ENCODE results near the gene PRDX5.

The PRDX5 gene

GRCh38 chr11:64318766-64319761, 1.1 kb downstream of the PRDX5 start:
- Histone ChIP-seq H3K23ac (ENCODE audit: low read depth, low read length, poor library complexity) (no peak overlapping the region), H3K36me3 (replicated peaks in 1 of 2; ENCODE audit: control insufficient read depth in 2 of 2, insufficient read depth in 2 of 2, low read length in 2 of 2) (peaks cover 18 to 42% of the 10 kb centered on the region in 2 donors), H3K14ac (ENCODE audit: low read length) (no peak overlapping the region), H2AK5ac (ENCODE audit: low read depth, low read length) (peak overlapping the region; percentile 2), H3K4me1 (ENCODE audit: control insufficient read depth in 2 of 2, insufficient read depth in 1 of 2, low read depth in 1 of 2, low read length in 2 of 2) (peaks cover 9 to 16% of the 10 kb centered on the region in 2 donors), H3K9me3 (replicated peaks in 1 of 2; ENCODE audit: control insufficient read depth in 2 of 2, insufficient read depth in 1 of 2, low read depth in 1 of 2, low read length in 2 of 2) (peaks cover 0 to 2% of the 10 kb centered on the region in 2 donors), H3K79me1 (ENCODE audit: low read depth, low read length) (peaks cover 21% of the 10 kb centered on the region), H2BK15ac (ENCODE audit: low read length) (peak overlapping the region; percentile 19), H3K9ac (ENCODE audit: low read depth, low read length, poor library complexity) (no peak overlapping the region), H3K4ac (ENCODE audit: low read length) (no peak overlapping the region), H3K27me3 (ENCODE audit: control insufficient read depth in 3 of 3, insufficient read depth in 3 of 3, low read depth in 1 of 3, low read length in 3 of 3) (no peaks in the 10 kb centered on the region), H3K4me3 (ENCODE audit: low read length in 2 of 2) (peak overlapping the region; percentile 72 to 95), H3K4me2 (ENCODE audit: insufficient read depth, low read length, poor library complexity, severe bottlenecking) (peak overlapping the region; percentile 79), H3K18ac (ENCODE audit: low read length) (peak overlapping the region; percentile 27), H3K27ac (replicated peaks; ENCODE audit: low read length) (no peak overlapping the region), H2BK120ac (ENCODE audit: low read depth, low read length) (no peak overlapping the region), H2AFZ (ENCODE audit: low read length) (peak overlapping the region; percentile 77), H2BK12ac (ENCODE audit: low read length) (no peak overlapping the region), H2BK5ac (ENCODE audit: low read length) (no peak overlapping the region), H4K8ac (ENCODE audit: low read depth, low read length) (no peak overlapping the region), H4K91ac (ENCODE audit: low read depth, low read length, poor library complexity) (no peak overlapping the region)
- no peak for DNase-seq (ENCODE audit: low spot score)
- no CpG with 5 or more reads among the region's 19 CpGs for WGBS, 2 donors (ENCODE audit: extremely low coverage in 2 of 2, insufficient read length in 2 of 2, insufficient replicate concordance in 1 of 2)

DNA sequence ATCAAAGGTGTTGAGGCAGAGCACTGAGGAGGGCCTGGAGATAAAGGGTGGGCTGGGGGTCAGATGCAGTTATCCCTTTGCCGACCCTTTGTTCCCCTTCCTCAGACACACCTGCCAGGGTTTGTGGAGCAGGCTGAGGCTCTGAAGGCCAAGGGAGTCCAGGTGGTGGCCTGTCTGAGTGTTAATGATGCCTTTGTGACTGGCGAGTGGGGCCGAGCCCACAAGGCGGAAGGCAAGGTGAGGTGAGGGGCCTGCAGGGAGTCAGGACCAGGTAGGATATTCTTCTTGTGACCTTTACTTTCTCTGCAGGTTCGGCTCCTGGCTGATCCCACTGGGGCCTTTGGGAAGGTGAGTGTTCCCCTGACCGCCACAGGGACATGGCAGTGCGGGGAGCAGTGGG, 2.6 kb downstream of the PRDX5 start:
- Histone ChIP-seq H2BK15ac (ENCODE audit: low read length) (no peak overlapping the region), H4K91ac (ENCODE audit: low read depth, low read length, poor library complexity) (no peak overlapping the region), H3K36me3 (replicated peaks in 1 of 2; ENCODE audit: control insufficient read depth in 2 of 2, insufficient read depth in 2 of 2, low read length in 2 of 2) (peaks cover 8 to 28% of the 10 kb centered on the region in 2 donors), H3K4me2 (ENCODE audit: insufficient read depth, low read length, poor library complexity, severe bottlenecking) (no peak overlapping the region), H3K27me3 (ENCODE audit: control insufficient read depth in 3 of 3, insufficient read depth in 3 of 3, low read depth in 1 of 3, low read length in 3 of 3) (no peaks in the 10 kb centered on the region), H3K4me3 (ENCODE audit: low read length in 2 of 2) (no peak overlapping the region), H3K4me1 (ENCODE audit: control insufficient read depth in 2 of 2, insufficient read depth in 1 of 2, low read depth in 1 of 2, low read length in 2 of 2) (peaks cover 9 to 16% of the 10 kb centered on the region in 2 donors), H3K18ac (ENCODE audit: low read length) (no peak overlapping the region), H2BK12ac (ENCODE audit: low read length) (no peak overlapping the region), H4K8ac (ENCODE audit: low read depth, low read length) (no peak overlapping the region), H3K23ac (ENCODE audit: low read depth, low read length, poor library complexity) (no peak overlapping the region), H3K9ac (ENCODE audit: low read depth, low read length, poor library complexity) (no peak overlapping the region), H2BK5ac (ENCODE audit: low read length) (no peak overlapping the region), H3K27ac (replicated peaks; ENCODE audit: low read length) (no peak overlapping the region), H3K14ac (ENCODE audit: low read length) (no peak overlapping the region), H3K79me1 (ENCODE audit: low read depth, low read length) (peaks cover 15% of the 10 kb centered on the region), H3K4ac (ENCODE audit: low read length) (no peak overlapping the region), H3K9me3 (replicated peaks in 1 of 2; ENCODE audit: control insufficient read depth in 2 of 2, insufficient read depth in 1 of 2, low read depth in 1 of 2, low read length in 2 of 2) (no peaks in the 10 kb centered on the region), H2BK120ac (ENCODE audit: low read depth, low read length) (no peak overlapping the region), H2AFZ (ENCODE audit: low read length) (no peak overlapping the region), H2AK5ac (ENCODE audit: low read depth, low read length) (no peak overlapping the region)
- no CpG with 5 or more reads among the region's 7 CpGs for WGBS, 2 donors (ENCODE audit: extremely low coverage in 2 of 2, insufficient read length in 2 of 2, insufficient replicate concordance in 1 of 2)
- no peak for DNase-seq (ENCODE audit: low spot score)

- Histone ChIP-seq H4K8ac (ENCODE audit: low read depth, low read length) (no peak overlapping the region), H3K36me3 (replicated peaks in 1 of 2; ENCODE audit: control insufficient read depth in 2 of 2, insufficient read depth in 2 of 2, low read length in 2 of 2) (peaks cover 7 to 24% of the 10 kb centered on the region in 2 donors), H3K4ac (ENCODE audit: low read length) (no peak overlapping the region), H3K27ac (replicated peaks; ENCODE audit: low read length) (no peak overlapping the region), H3K18ac (ENCODE audit: low read length) (no peak overlapping the region), H2AK5ac (ENCODE audit: low read depth, low read length) (no peak overlapping the region), H2AFZ (ENCODE audit: low read length) (no peak overlapping the region), H2BK12ac (ENCODE audit: low read length) (no peak overlapping the region), H2BK15ac (ENCODE audit: low read length) (no peak overlapping the region), H3K4me3 (ENCODE audit: low read length in 2 of 2) (no peak overlapping the region), H3K14ac (ENCODE audit: low read length) (no peak overlapping the region), H2BK5ac (ENCODE audit: low read length) (no peak overlapping the region), H3K23ac (ENCODE audit: low read depth, low read length, poor library complexity) (no peak overlapping the region), H3K9me3 (replicated peaks in 1 of 2; ENCODE audit: control insufficient read depth in 2 of 2, insufficient read depth in 1 of 2, low read depth in 1 of 2, low read length in 2 of 2) (no peaks in the 10 kb centered on the region), H3K27me3 (ENCODE audit: control insufficient read depth in 3 of 3, insufficient read depth in 3 of 3, low read depth in 1 of 3, low read length in 3 of 3) (no peaks in the 10 kb centered on the region), H2BK120ac (ENCODE audit: low read depth, low read length) (no peak overlapping the region), H3K4me1 (ENCODE audit: control insufficient read depth in 2 of 2, insufficient read depth in 1 of 2, low read depth in 1 of 2, low read length in 2 of 2) (peaks cover 9 to 15% of the 10 kb centered on the region in 2 donors), H3K79me1 (ENCODE audit: low read depth, low read length) (peaks cover 13% of the 10 kb centered on the region), H4K91ac (ENCODE audit: low read depth, low read length, poor library complexity) (no peak overlapping the region), H3K4me2 (ENCODE audit: insufficient read depth, low read length, poor library complexity, severe bottlenecking) (no peak overlapping the region), H3K9ac (ENCODE audit: low read depth, low read length, poor library complexity) (no peak overlapping the region)
- no CpG with 5 or more reads among the region's 5 CpGs for WGBS, 2 donors (ENCODE audit: extremely low coverage in 2 of 2, insufficient read length in 2 of 2, insufficient replicate concordance in 1 of 2)
- no peak for DNase-seq (ENCODE audit: low spot score)
Measured at GRCh38 chr11:64321026-64321425, 3.1 kb downstream of the PRDX5 start.

DNA sequence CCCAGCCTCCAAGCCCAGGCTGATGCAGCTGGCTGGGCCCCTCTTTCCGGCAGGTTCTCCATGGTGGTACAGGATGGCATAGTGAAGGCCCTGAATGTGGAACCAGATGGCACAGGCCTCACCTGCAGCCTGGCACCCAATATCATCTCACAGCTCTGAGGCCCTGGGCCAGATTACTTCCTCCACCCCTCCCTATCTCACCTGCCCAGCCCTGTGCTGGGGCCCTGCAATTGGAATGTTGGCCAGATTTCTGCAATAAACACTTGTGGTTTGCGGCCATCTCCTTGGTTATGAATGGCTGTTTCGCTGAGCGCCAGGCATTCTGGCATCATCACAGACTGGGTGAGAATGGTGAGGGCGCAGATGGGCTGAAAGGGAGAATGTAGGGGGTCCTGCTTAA, 3.6 kb downstream of the PRDX5 start:
- Histone ChIP-seq H2BK120ac (ENCODE audit: low read depth, low read length) (no peak overlapping the region), H3K14ac (ENCODE audit: low read length) (no peak overlapping the region), H3K4ac (ENCODE audit: low read length) (no peak overlapping the region), H3K23ac (ENCODE audit: low read depth, low read length, poor library complexity) (no peak overlapping the region), H2BK12ac (ENCODE audit: low read length) (no peak overlapping the region), H4K91ac (ENCODE audit: low read depth, low read length, poor library complexity) (no peak overlapping the region), H2BK15ac (ENCODE audit: low read length) (no peak overlapping the region), H3K79me1 (ENCODE audit: low read depth, low read length) (peaks cover 9% of the 10 kb centered on the region), H3K36me3 (replicated peaks in 1 of 2; ENCODE audit: control insufficient read depth in 2 of 2, insufficient read depth in 2 of 2, low read length in 2 of 2) (peaks cover 6 to 22% of the 10 kb centered on the region in 2 donors), H3K4me1 (ENCODE audit: control insufficient read depth in 2 of 2, insufficient read depth in 1 of 2, low read depth in 1 of 2, low read length in 2 of 2) (peaks cover 9 to 11% of the 10 kb centered on the region in 2 donors), H3K18ac (ENCODE audit: low read length) (no peak overlapping the region), H3K9ac (ENCODE audit: low read depth, low read length, poor library complexity) (peak overlapping the region; percentile 50), H3K4me2 (ENCODE audit: insufficient read depth, low read length, poor library complexity, severe bottlenecking) (no peak overlapping the region), H2BK5ac (ENCODE audit: low read length) (no peak overlapping the region), H3K27me3 (ENCODE audit: control insufficient read depth in 3 of 3, insufficient read depth in 3 of 3, low read depth in 1 of 3, low read length in 3 of 3) (no peaks in the 10 kb centered on the region), H3K9me3 (replicated peaks in 1 of 2; ENCODE audit: control insufficient read depth in 2 of 2, insufficient read depth in 1 of 2, low read depth in 1 of 2, low read length in 2 of 2) (no peaks in the 10 kb centered on the region), H3K4me3 (ENCODE audit: low read length in 2 of 2) (no peak overlapping the region), H4K8ac (ENCODE audit: low read depth, low read length) (no peak overlapping the region), H3K27ac (replicated peaks; ENCODE audit: low read length) (no peak overlapping the region), H2AFZ (ENCODE audit: low read length) (no peak overlapping the region), H2AK5ac (ENCODE audit: low read depth, low read length) (no peak overlapping the region)
- no peak for DNase-seq (ENCODE audit: low spot score)
- no CpG with 5 or more reads among the region's 5 CpGs for WGBS, 2 donors (ENCODE audit: extremely low coverage in 2 of 2, insufficient read length in 2 of 2, insufficient replicate concordance in 1 of 2)

Measured in neuronal stem cell (in vitro differentiated cells).